GM13977 (cell line): ENCODE data around the gene RUNX2.

Source experiments
- DNase-seq: peaks from one replicate; pipeline ENCODE4 v3.0.0; 2012; ENCODE audit warnings: low spot score
- CTCF ChIP-seq: IDR thresholded peaks from 2 replicates; pipeline ENCODE4 v1.5.1; 2012; ENCODE audit warnings: mild to moderate bottlenecking, control low read depth; ENCODE audit not compliant: insufficient read depth; ENCODE audit errors: extremely low read depth, missing control alignments
- in situ Hi-C: fragments of 300-500 bp; cut with MboI; formaldehyde crosslinking; loops from one replicate; pipeline ENCODE4 v1.12.0; 2022; ENCODE audit warnings: low sequenced_read_pairs, low pct_unique_long_range_greater_than_20kb, mixed read lengths, inconsistent platforms; ENCODE audit not compliant: unreplicated experiment

Gene RUNX2

GRCh38 chr6:45707176-45707575, 379.0 kb downstream of the RUNX2 start:
- no peak for DNase-seq
- no peak for TF ChIP-seq CTCF
- in situ Hi-C loops, result no loop called here

GRCh38 chr6:45709781-45710220, 381.7 kb downstream of the RUNX2 start:
- no peak for TF ChIP-seq CTCF
- in situ Hi-C loops, result loop anchor here (10.0 kb wide), 1 partner anchor 285 kb away; no protein-coding TSS in a partner anchor
- DNase-seq, result peak; percentile 53

GRCh38 chr6:45710304-45710821, 382.2 kb downstream of the RUNX2 start:
- TF ChIP-seq CTCF, result no peak
- in situ Hi-C loops, result loop anchor here (10.0 kb wide), 1 partner anchor 286 kb away; no protein-coding TSS in a partner anchor
- peak; percentile 48 for DNase-seq

- in situ Hi-C loops, result loop anchor here (10.0 kb wide), 1 partner anchor 287 kb away; no protein-coding TSS in a partner anchor
- no peak for DNase-seq
- no peak for TF ChIP-seq CTCF
Measured at GRCh38 chr6:45712076-45712475, 383.9 kb downstream of the RUNX2 start.

GRCh38 chr6:45712786-45713185, 384.7 kb downstream of the RUNX2 start:
- TF ChIP-seq CTCF, result no peak
- no peak for DNase-seq
- in situ Hi-C loops, result loop anchor here (10.0 kb wide), 1 partner anchor 288 kb away; no protein-coding TSS in a partner anchor
